ENCODE results near the gene C10orf71.

C10orf71 gene

GRCh38 chr10:49271346-49271745 is 27.6 kb upstream of the C10orf71 start:
- Histone ChIP-seq H2AFZ (ENCODE audit: low read length) (no peak overlapping the region), H3K27ac (ENCODE audit: low read length) (no peak overlapping the region)
- no peak for DNase-seq

GRCh38 chr10:49272251-49273081 is 26.5 kb upstream of the C10orf71 start:
- Histone ChIP-seq H3K79me2 (ENCODE audit: low read length) (no peaks in the 10 kb centered on the region), H3K4me1 (ENCODE audit: low read length) (no peaks in the 10 kb centered on the region), H3K9me3 (replicated peaks; ENCODE audit: insufficient read depth, low read length) (no peaks in the 10 kb centered on the region), H3K4me3 (ENCODE audit: low read length) (no peak overlapping the region), H3F3A (ENCODE audit: insufficient read depth, low read length) (no peaks in the 10 kb centered on the region), H4K20me1 (ENCODE audit: insufficient read depth, low read length) (no peaks in the 10 kb centered on the region), H3K9ac (ENCODE audit: low read length) (no peak overlapping the region), H3K4me2 (ENCODE audit: low read depth, low read length) (no peak overlapping the region), H3K27me3 (replicated peaks; ENCODE audit: insufficient read depth, low read length) (no peaks in the 10 kb centered on the region), H3K27ac (ENCODE audit: low read length) (no peak overlapping the region), H2AFZ (ENCODE audit: low read length) (no peak overlapping the region), H3K9me2 (replicated peaks; ENCODE audit: insufficient read depth, low read length) (no peaks in the 10 kb centered on the region), H3K36me3 (replicated peaks; ENCODE audit: insufficient read depth, low read length) (no peaks in the 10 kb centered on the region)
- TF ChIP-seq EZH2 (optimal IDR thresholded peaks at IDR 0.05; ENCODE audit: low read depth, low read length) (no peak), CTCF (IDR thresholded peaks at IDR 0.05; ENCODE audit: low read length) (no peak), EZH2phosphoT487 (IDR thresholded peaks at IDR 0.05; ENCODE audit: low read length) (no peak)
- no peak for DNase-seq

More at GRCh38 chr10:49271346-49271745, 27.6 kb upstream of the C10orf71 start:
- H3K36me3 ChIP-seq (replicated peaks; ENCODE audit: insufficient read depth, low read length), result no peaks in the 10 kb centered on the region
- H3K4me3 ChIP-seq (ENCODE audit: low read length), result no peak overlapping the region
- H3F3A ChIP-seq (ENCODE audit: insufficient read depth, low read length), result no peaks in the 10 kb centered on the region
- no peaks in the 10 kb centered on the region for H3K79me2 ChIP-seq (ENCODE audit: low read length)
- no peak for TF ChIP-seq EZH2phosphoT487 (IDR thresholded peaks at IDR 0.05; ENCODE audit: low read length)
- no peak for TF ChIP-seq CTCF (IDR thresholded peaks at IDR 0.05; ENCODE audit: low read length)
- no peak for TF ChIP-seq EZH2 (optimal IDR thresholded peaks at IDR 0.05; ENCODE audit: low read depth, low read length)
- no peaks in the 10 kb centered on the region for H3K9me2 ChIP-seq (replicated peaks; ENCODE audit: insufficient read depth, low read length)
- no peaks in the 10 kb centered on the region for H3K4me1 ChIP-seq (ENCODE audit: low read length)
- H3K27me3 ChIP-seq (replicated peaks; ENCODE audit: insufficient read depth, low read length), result no peaks in the 10 kb centered on the region
- H3K9ac ChIP-seq (ENCODE audit: low read length), result no peak overlapping the region
- H3K9me3 ChIP-seq (replicated peaks; ENCODE audit: insufficient read depth, low read length), result no peaks in the 10 kb centered on the region
- no peak overlapping the region for H3K4me2 ChIP-seq (ENCODE audit: low read depth, low read length)
- no peaks in the 10 kb centered on the region for H4K20me1 ChIP-seq (ENCODE audit: insufficient read depth, low read length)

GRCh38 chr10:49273082-49273465 is 25.9 kb upstream of the C10orf71 start:
- Histone ChIP-seq H4K20me1 (ENCODE audit: insufficient read depth, low read length) (no peaks in the 10 kb centered on the region), H3K27ac (ENCODE audit: low read length) (no peak overlapping the region), H3K4me3 (ENCODE audit: low read length) (no peak overlapping the region), H3K9me2 (replicated peaks; ENCODE audit: insufficient read depth, low read length) (no peaks in the 10 kb centered on the region), H3K9ac (ENCODE audit: low read length) (no peak overlapping the region), H3K4me1 (ENCODE audit: low read length) (no peaks in the 10 kb centered on the region), H3F3A (ENCODE audit: insufficient read depth, low read length) (no peaks in the 10 kb centered on the region), H3K36me3 (replicated peaks; ENCODE audit: insufficient read depth, low read length) (no peaks in the 10 kb centered on the region), H3K27me3 (replicated peaks; ENCODE audit: insufficient read depth, low read length) (no peaks in the 10 kb centered on the region), H3K9me3 (replicated peaks; ENCODE audit: insufficient read depth, low read length) (no peaks in the 10 kb centered on the region), H3K4me2 (ENCODE audit: low read depth, low read length) (no peak overlapping the region), H2AFZ (ENCODE audit: low read length) (no peak overlapping the region), H3K79me2 (ENCODE audit: low read length) (no peaks in the 10 kb centered on the region)
- TF ChIP-seq EZH2phosphoT487 (IDR thresholded peaks at IDR 0.05; ENCODE audit: low read length) (no peak), EZH2 (optimal IDR thresholded peaks at IDR 0.05; ENCODE audit: low read depth, low read length) (no peak), CTCF (IDR thresholded peaks at IDR 0.05; ENCODE audit: low read length) (no peak)
- DNase-seq, result no peak
